ENCODE results near the gene MYOZ2.

- TF ChIP-seq CTCF (IDR thresholded peaks at IDR 0.05), result no peak
- TF ChIP-seq POLR2A (IDR thresholded peaks at IDR 0.05), result no peak
These were observed 74.0 kb downstream of the MYOZ2 start for GRCh38 chr4:119209586-119209985.
